Naive thymus-derived CD8-positive, alpha-beta T cell (primary cell): ENCODE data around the gene MDH1. TPM values are rescaled to one million over a fixed set of nuclear protein-coding genes. Genes with fewer than 3 reads are reported as not detected.
A peak's percentile ranks its signal among the peaks of the same experiment; 100 is the strongest.
"Not testable (repeated sequence)": the region's sequence is repeated elsewhere in the genome, so short reads cannot be mapped to it uniquely, and the experiment has no call there.

Experiments
- ATAC-seq, 2 donors: fragments of 150-1000 bp; cut with Tn5 transposase in 1 of 2; sonication (Bioruptor Pico), chemical (Tn5 transposase) in 1 of 2; 1 replicate in 1 of 2; 2 replicates in 1 of 2; pipeline ENCODE4 v1.10.0; 2021; ENCODE audit warnings: mild to moderate bottlenecking in 2 of 2, moderate library complexity in 2 of 2
- POLR2A ChIA-PET: fragments of 350-600 bp; sonication (Branson Sonifier 250); formaldehyde crosslinking; loops from one replicate; lab custom pipeline; 2021; ENCODE audit warnings: antibody characterized with exemption; lab: Charles Lee
- DNase-seq, 10 donors: peaks; one replicate each; pipeline versions ENCODE4 v3.0.0 to v3.0.0-alpha.2; 2020 to 2022
- H3K27ac Mint-ChIP-seq, 10 donors: one replicate each; pipeline ENCODE4 v1.8.0; 2020 to 2022; ENCODE audit warnings: mild to moderate bottlenecking in 10 of 10, mixed read lengths in 10 of 10, moderate library complexity in 4 of 10, inconsistent platforms in 1 of 10
- H3K27me3 Mint-ChIP-seq, 5 donors: one replicate each; pipeline ENCODE4 v1.8.0; 2021 to 2022; ENCODE audit warnings: mixed read lengths in 5 of 5
- H3K36me3 Mint-ChIP-seq, 3 donors: one replicate each; pipeline ENCODE4 v1.8.0; 2020 to 2022; ENCODE audit warnings: mixed read lengths in 3 of 3, mild to moderate bottlenecking in 2 of 3, inconsistent platforms in 1 of 3
- H3K4me1 Mint-ChIP-seq, 4 donors: one replicate each; pipeline ENCODE4 v1.8.0; 2021 to 2022; ENCODE audit warnings: mixed read lengths in 4 of 4
- H3K4me3 Mint-ChIP-seq, 10 donors: one replicate each; pipeline ENCODE4 v1.8.0; 2020 to 2022; ENCODE audit warnings: mild to moderate bottlenecking in 10 of 10, mixed read lengths in 10 of 10, moderate library complexity in 6 of 10, inconsistent platforms in 1 of 10
- H3K9me3 Mint-ChIP-seq, 9 donors: one replicate each; pipeline ENCODE4 v1.8.0; 2020 to 2022; ENCODE audit warnings: mixed read lengths in 9 of 9, mild to moderate bottlenecking in 3 of 9, inconsistent platforms in 1 of 9, moderate library complexity in 1 of 9
- polyA plus RNA-seq, 3 donors: library from polyadenylated mRNA; unstranded; fragments of 300-500 nt; fragmentation: Illumina TruSeq; gene quantifications; one replicate each; pipeline ENCODE4 v1.2.3, GENCODE V29; 2021
- total RNA-seq, 8 experiments: library from RNA in 2 of 8; stranded (reverse) in 2 of 8; gene quantifications; one replicate each; pipeline ENCODE4 v1.2.3 and lab custom pipeline; 2021 to 2026

MDH1 gene
- total RNA-seq (100 to 1,000 TPM; 106 TPM), polyA plus RNA-seq (100 to 1,000 TPM; 242 to 284 (median 249) TPM), total RNA-seq (lab: John Stamatoyannopoulos, UW) (53.5 to 167 (median 85.1) reads per million in 6 experiments)

GRCh38 chr2:63588385-63589147, at the start of gene MDH1, which contains the start of gene WDPCP:
TSS of gene MDH1 (plus strand) at chr2:63588963. CDS start at chr2:63589044, 81 bp downstream.
TSS of gene WDPCP (minus strand) at chr2:63588477. CDS start at chr2:63588271, 206 bp downstream.
- no peaks in the 10 kb centered on the region for H3K27me3 Mint-ChIP-seq
- peak within 1 kb of the TSS; percentile 91 to 98 (median 94) for H3K4me3 Mint-ChIP-seq
- peak; percentile 88 for ATAC-seq
- H3K9me3 Mint-ChIP-seq, result no peaks in the 10 kb centered on the region
- DNase-seq, result peak; percentile 77 to 98 (median 94)
- H3K27ac Mint-ChIP-seq, result peak within 1 kb of the TSS; percentile 93 to 99 (median 96)
- peaks cover 22 to 53% (median 47%) of the 10 kb centered on the region in 4 donors for H3K4me1 Mint-ChIP-seq
- POLR2A ChIA-PET, result interaction anchor here (0.6 to 1.8 kb wide), 11 partner anchors 10 to 1824 kb away, joined by 3 to 23 read pairs (median 4); partner anchors contain the start of genes ACTR2, RAB1A and UGP2
- H3K36me3 Mint-ChIP-seq, result peaks cover 0 to 17% (median 3%) of the 10 kb centered on the region in 3 donors

- no peaks in the 10 kb centered on the region for H3K27me3 Mint-ChIP-seq
- H3K36me3 Mint-ChIP-seq, result peaks cover 4 to 14% (median 7%) of the 10 kb centered on the region in 3 donors
- POLR2A ChIA-PET, result no interaction called here
- DNase-seq (no peak), ATAC-seq (no peak)
- H3K27ac Mint-ChIP-seq, result no peak overlapping the region
- no peak overlapping the region for H3K4me3 Mint-ChIP-seq
- H3K9me3 Mint-ChIP-seq, result peaks cover 0 to 26% (median 14%) of the 10 kb centered on the region in 9 donors
- H3K4me1 Mint-ChIP-seq, result peaks cover 0 to 4% (median 0%) of the 10 kb centered on the region in 4 donors
These were observed 49.2 kb upstream of the MDH1 start for GRCh38 chr2:63539416-63540162.

- H3K4me3 Mint-ChIP-seq, result no peak overlapping the region
- ATAC-seq (no peak), DNase-seq (peak in 2 of 10 donors; percentile 4 to 5)
- peaks cover 6 to 10% (median 7%) of the 10 kb centered on the region in 3 donors for H3K36me3 Mint-ChIP-seq
- peaks cover 0 to 2% (median 1%) of the 10 kb centered on the region in 4 donors for H3K4me1 Mint-ChIP-seq
- H3K27ac Mint-ChIP-seq, result no peak overlapping the region
- POLR2A ChIA-PET, result no interaction called here
- H3K27me3 Mint-ChIP-seq, result no peaks in the 10 kb centered on the region
- H3K9me3 Mint-ChIP-seq, result peaks cover 0 to 11% (median 6%) of the 10 kb centered on the region in 9 donors
These were observed 44.6 kb upstream of the MDH1 start for GRCh38 chr2:63544017-63544627.

- Mint-ChIP-seq H3K36me3 (peaks cover 6 to 10% (median 10%) of the 10 kb centered on the region in 3 donors), H3K27me3 (no peaks in the 10 kb centered on the region), H3K9me3 (peaks cover 0 to 15% (median 6%) of the 10 kb centered on the region in 9 donors), H3K4me1 (peaks cover under 1 to 4% (median 3%) of the 10 kb centered on the region in 4 donors), H3K4me3 (no peak overlapping the region), H3K27ac (peak overlapping the region in 1 of 10 donors; percentile 32)
- POLR2A ChIA-PET, result no interaction called here
- ATAC-seq, result no peak
- no peak for DNase-seq
These were observed 43.7 kb upstream of the MDH1 start for GRCh38 chr2:63545023-63545422.

GRCh38 chr2:63553049-63553448, 35.7 kb upstream of the MDH1 start:
- H3K27ac Mint-ChIP-seq, result no peak overlapping the region
- no peak overlapping the region for H3K4me3 Mint-ChIP-seq
- POLR2A ChIA-PET, result no interaction called here
- H3K27me3 Mint-ChIP-seq, result no peaks in the 10 kb centered on the region
- H3K9me3 Mint-ChIP-seq, result peaks cover 0 to 31% (median 21%) of the 10 kb centered on the region in 9 donors
- peaks cover 32 to 39% (median 34%) of the 10 kb centered on the region in 3 donors for H3K36me3 Mint-ChIP-seq
- DNase-seq (no peak), ATAC-seq (no peak)
- peaks cover 8 to 20% (median 17%) of the 10 kb centered on the region in 4 donors for H3K4me1 Mint-ChIP-seq

GRCh38 chr2:63555299-63555698, 33.5 kb upstream of the MDH1 start:
- DNase-seq (no peak), ATAC-seq (no peak)
- H3K9me3 Mint-ChIP-seq, result peaks cover 0 to 46% (median 34%) of the 10 kb centered on the region in 9 donors
- H3K27ac Mint-ChIP-seq, result no peak overlapping the region
- no peaks in the 10 kb centered on the region for H3K27me3 Mint-ChIP-seq
- H3K4me1 Mint-ChIP-seq, result peaks cover 10 to 20% (median 14%) of the 10 kb centered on the region in 4 donors
- H3K36me3 Mint-ChIP-seq, result peaks cover 30 to 58% (median 42%) of the 10 kb centered on the region in 3 donors
- H3K4me3 Mint-ChIP-seq, result peak overlapping the region in 1 of 10 donors; percentile 13
- POLR2A ChIA-PET, result no interaction called here

- POLR2A ChIA-PET, result no interaction called here
- H3K36me3 Mint-ChIP-seq, result peaks cover 36 to 64% (median 47%) of the 10 kb centered on the region in 3 donors
- no peak overlapping the region for H3K4me3 Mint-ChIP-seq
- DNase-seq (no peak), ATAC-seq (no peak)
- no peaks in the 10 kb centered on the region for H3K27me3 Mint-ChIP-seq
- H3K27ac Mint-ChIP-seq, result peak overlapping the region in 1 of 10 donors; percentile 75
- H3K9me3 Mint-ChIP-seq, result peaks cover 0 to 50% (median 34%) of the 10 kb centered on the region in 9 donors
- peaks cover 8 to 16% (median 12%) of the 10 kb centered on the region in 4 donors for H3K4me1 Mint-ChIP-seq
These were observed 32.8 kb upstream of the MDH1 start for GRCh38 chr2:63555931-63556330.

GRCh38 chr2:63557819-63558218, 30.9 kb upstream of the MDH1 start:
- H3K4me3 Mint-ChIP-seq, result peak overlapping the region in 7 of 10 donors; percentile 3 to 61 (median 33)

GRCh38 chr2:63558922-63559321, 29.8 kb upstream of the MDH1 start:
- H3K27ac Mint-ChIP-seq, H3K27me3 Mint-ChIP-seq, ATAC-seq, H3K4me3 Mint-ChIP-seq, POLR2A ChIA-PET, DNase-seq: not testable (repeated sequence)
- Mint-ChIP-seq H3K4me1 (peaks cover 8 to 16% (median 11%) of the 10 kb centered on the region in 4 donors), H3K36me3 (peaks cover 42 to 75% (median 59%) of the 10 kb centered on the region in 3 donors), H3K9me3 (peaks cover 0 to 60% (median 34%) of the 10 kb centered on the region in 9 donors)

More at GRCh38 chr2:63557819-63558218, 30.9 kb upstream of the MDH1 start:
- peaks cover 0 to 60% (median 34%) of the 10 kb centered on the region in 9 donors for H3K9me3 Mint-ChIP-seq
- peak overlapping the region in 6 of 10 donors; percentile 3 to 80 (median 42) for H3K27ac Mint-ChIP-seq
- ATAC-seq, H3K27me3 Mint-ChIP-seq, POLR2A ChIA-PET: not testable (repeated sequence)
- peaks cover 8 to 16% (median 11%) of the 10 kb centered on the region in 4 donors for H3K4me1 Mint-ChIP-seq
- DNase-seq, result peak in 2 of 10 donors; percentile 12 to 17
- peaks cover 39 to 71% (median 55%) of the 10 kb centered on the region in 3 donors for H3K36me3 Mint-ChIP-seq

- DNase-seq (no peak), ATAC-seq (no peak)
- POLR2A ChIA-PET, result no interaction called here
- Mint-ChIP-seq H3K9me3 (peaks cover 0 to 64% (median 21%) of the 10 kb centered on the region in 9 donors), H3K27ac (no peak overlapping the region), H3K4me1 (peaks cover 2 to 6% (median 5%) of the 10 kb centered on the region in 4 donors), H3K36me3 (peaks cover 34 to 67% (median 37%) of the 10 kb centered on the region in 3 donors), H3K4me3 (no peak overlapping the region), H3K27me3 (no peaks in the 10 kb centered on the region)
These were observed 26.0 kb upstream of the MDH1 start for GRCh38 chr2:63562751-63563150.

GRCh38 chr2:63569740-63570139, 19.0 kb upstream of the MDH1 start:
- H3K36me3 Mint-ChIP-seq, result peaks cover 15 to 55% (median 48%) of the 10 kb centered on the region in 3 donors

GRCh38 chr2:63571291-63571690, 17.5 kb upstream of the MDH1 start:
- POLR2A ChIA-PET, result no interaction called here
- H3K27ac Mint-ChIP-seq, result no peak overlapping the region
- no peak overlapping the region for H3K4me3 Mint-ChIP-seq
- H3K9me3 Mint-ChIP-seq, result peaks cover 8 to 53% (median 26%) of the 10 kb centered on the region in 9 donors
- ATAC-seq (no peak), DNase-seq (no peak)
- no peaks in the 10 kb centered on the region for H3K27me3 Mint-ChIP-seq
- H3K36me3 Mint-ChIP-seq, result peaks cover 12 to 48% (median 44%) of the 10 kb centered on the region in 3 donors
- peaks cover 0 to 2% (median 0%) of the 10 kb centered on the region in 4 donors for H3K4me1 Mint-ChIP-seq

More at GRCh38 chr2:63569740-63570139, 19.0 kb upstream of the MDH1 start:
- ATAC-seq (no peak), DNase-seq (no peak)
- no peak overlapping the region for H3K27ac Mint-ChIP-seq
- POLR2A ChIA-PET, result no interaction called here
- H3K4me3 Mint-ChIP-seq, result no peak overlapping the region
- no peaks in the 10 kb centered on the region for H3K4me1 Mint-ChIP-seq
- H3K27me3 Mint-ChIP-seq, result no peaks in the 10 kb centered on the region
- H3K9me3 Mint-ChIP-seq, result peaks cover 9 to 61% (median 26%) of the 10 kb centered on the region in 9 donors
